Activated CD4-positive, CD25-positive, alpha-beta regulatory T cell (primary cell): ENCODE results near the gene LRP4.

Experiments
- DNase-seq, 4 experiments: peaks; one replicate each; lab custom pipeline; 2025; lab: John Stamatoyannopoulos, UW

Gene LRP4

DNA sequence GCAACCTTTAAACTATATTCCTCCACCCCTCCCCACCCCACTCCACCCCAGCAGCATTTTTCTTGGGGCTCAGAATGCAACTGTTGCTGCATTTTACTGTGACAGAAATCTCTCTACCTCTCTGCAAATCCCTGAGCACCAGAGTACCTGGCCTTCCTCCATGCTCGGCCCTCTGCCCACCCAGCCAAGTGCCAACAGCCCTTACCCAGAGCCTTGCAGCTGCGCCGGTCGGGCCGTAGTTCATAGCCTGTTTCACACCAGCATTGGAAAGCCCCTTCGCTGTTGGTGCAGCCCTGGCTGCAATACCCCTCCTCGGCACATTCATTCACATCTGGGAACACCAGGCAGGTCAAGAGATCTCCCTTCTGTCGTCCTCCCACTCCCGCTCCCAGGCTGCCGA, 23.4 kb downstream of the LRP4 start:
- no peak for DNase-seq

DNA sequence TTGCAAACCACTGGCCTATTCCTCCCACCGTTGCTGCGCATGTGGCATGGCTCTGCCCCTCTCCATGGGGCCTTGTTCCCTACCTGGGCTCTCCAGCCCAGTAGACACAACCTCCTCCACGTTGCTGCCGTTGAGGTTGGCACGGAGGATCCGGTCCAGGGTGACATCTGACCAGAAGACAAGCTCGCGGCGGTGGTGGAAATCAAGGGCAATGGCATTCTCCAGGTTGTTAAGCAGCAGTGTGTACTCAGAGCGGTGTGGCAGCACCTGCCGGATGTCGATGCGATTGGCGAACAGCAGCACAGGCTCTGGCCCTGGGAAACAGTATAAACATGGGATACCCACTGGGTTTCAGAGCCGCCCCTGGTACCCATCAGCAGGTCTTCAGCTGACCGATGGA, 23.8 kb downstream of the LRP4 start:
- DNase-seq = no peak

DNA sequence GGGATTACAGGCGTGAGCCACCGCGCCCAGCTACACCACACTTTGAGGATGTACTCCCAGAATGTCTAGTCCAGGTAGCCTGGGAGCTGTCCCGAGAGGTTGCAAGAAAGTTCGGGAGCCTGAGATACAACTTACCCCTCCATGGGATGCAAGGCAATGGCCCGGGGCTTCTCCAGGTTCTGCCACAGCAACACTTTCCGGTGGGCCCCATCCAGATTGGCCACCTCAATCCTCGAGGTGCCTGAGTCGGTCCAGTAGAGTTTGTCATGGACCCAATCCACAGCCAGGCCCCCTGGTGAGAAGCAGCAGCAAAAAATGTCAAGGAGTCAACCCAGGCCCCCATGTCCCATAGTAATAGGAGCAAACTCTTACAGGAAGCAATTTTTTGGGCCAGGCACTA, 25.5 kb downstream of the LRP4 start:
- DNase-seq = no peak

DNA sequence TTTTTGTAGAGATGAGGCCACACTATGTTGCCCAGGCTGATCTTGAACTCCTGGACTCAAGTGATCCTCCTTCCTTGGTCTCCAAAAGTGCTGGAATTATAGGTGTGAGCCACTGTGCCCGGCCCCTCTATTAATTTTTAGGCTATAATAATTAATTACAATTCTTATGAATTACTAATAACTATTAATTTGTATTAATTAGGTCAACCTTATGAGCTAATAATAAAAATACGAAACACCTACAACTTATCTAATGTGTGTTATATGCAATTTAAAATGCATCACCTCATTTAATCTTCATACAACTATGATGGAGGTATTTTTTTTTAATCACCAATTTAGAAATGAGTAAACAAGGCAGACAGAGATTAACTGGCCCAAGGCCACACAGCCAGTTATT, 26.2 kb downstream of the LRP4 start:
- no peak for DNase-seq

DNA sequence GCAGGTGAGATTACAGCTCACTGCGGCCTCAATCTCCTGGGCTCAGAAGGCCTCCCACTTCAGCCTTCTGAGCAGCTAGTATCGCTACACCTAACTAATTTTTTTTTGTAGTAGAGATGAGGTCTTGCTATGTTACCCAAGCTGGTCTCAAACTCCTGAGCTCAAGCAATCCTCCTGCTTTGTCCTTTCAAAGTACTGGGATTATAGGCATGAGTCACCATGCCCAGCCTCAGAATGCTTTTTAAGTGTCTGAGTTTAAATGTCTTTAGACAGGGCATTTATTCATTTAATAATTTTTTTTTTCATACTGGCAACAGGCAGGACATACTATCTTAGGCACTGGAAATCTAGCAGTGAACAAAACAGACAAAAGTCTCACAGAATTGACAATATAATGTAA, 27.7 kb downstream of the LRP4 start:
- DNase-seq = no peak

DNA sequence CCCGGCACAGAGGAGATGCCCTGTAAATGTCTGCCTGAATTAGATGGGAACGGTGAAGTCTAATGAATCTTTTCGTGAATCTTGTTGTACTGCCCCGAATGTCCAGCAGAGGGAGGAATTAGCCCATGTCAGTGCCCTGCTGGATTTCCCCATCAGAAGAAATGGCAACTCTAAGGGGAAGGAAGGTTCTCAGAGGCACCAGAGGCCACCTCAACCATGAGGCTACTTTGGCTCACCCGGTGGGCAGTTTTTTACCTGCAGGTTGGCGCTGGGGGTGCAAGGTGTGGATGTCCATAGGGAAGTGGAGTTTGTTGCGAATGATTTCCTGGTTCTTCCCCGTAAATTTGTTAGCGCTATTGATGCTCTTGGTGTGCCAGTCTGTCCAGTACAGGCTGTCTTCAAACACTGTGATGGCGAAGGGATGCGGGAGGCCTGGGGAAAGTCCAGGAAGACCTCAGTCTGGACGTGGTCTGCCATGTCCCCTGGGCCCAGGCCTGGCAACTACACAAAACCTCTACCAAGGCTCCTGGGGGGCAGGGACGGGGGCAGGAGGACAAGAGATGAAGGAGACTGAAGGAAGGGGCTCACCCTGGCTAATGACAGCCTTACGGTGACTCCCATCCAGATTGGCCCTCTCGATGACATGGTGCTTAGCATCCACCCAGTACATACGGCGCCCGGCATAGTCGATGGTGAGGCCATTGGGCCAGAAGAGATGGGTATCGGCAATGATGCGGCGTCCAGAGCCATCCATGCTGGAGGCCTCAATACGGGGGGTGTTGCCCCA, 28.5 kb downstream of the LRP4 start:
- peak; percentile 50 to 65 (median 55) for DNase-seq

DNA sequence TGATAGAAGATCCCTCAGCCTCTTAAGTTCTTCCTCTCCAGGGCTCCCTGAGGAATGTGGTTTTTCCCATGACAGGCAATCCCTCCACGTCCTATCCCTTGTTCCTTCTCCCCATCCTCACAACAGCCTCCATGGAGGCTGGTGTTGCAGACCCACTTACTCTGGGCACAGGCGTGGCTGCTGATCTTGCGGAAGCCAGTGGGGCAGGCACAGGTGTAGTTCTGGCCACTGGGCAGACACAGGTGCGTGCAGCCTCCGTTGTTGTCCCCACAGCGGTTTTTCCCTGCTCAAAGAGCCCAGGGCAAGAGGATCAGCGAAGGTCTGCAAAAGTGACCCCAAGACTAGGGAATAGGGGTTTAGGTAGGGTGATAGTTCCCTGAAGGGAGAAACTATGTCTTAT, 29.1 kb downstream of the LRP4 start:
- DNase-seq = no peak

DNA sequence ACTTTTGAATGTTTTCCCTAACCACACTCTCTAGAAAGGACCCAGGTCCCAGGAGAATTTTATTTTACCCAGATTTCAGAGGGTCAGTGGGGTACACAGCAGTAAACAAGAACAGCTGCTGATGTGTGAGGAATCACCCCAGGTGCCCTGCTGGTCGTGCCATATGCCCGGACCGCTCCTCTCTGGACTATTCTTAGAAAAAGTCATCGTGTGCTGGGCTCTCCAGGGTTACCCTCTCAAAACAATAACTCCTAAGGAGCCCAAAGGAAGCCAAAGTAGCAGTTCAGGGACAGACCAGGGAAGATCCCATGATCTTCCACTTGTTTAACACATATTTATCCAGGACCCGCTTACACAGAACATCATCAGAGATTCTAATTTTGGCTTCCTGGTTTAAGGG, 29.7 kb downstream of the LRP4 start:
- no peak for DNase-seq

DNA sequence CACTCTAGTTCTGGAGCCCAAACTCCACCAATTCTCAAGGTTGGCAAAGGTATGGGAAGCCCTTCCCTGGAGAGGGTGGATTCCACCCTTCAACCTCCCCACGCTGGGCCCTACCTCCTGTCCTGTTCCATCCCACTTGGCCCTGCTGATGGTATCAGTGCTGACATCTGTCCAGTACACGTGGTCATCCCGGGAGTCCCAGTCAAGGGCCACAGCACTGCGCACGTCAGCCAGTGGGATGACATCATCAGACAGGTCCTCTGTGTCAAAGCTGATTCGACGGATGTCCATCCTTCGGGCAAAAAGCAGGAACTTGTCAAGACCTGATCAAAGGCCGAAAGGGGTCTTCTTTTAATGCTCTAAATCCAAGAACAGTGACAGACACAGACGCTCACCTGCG, 32.1 kb downstream of the LRP4 start:
- no peak for DNase-seq

DNA sequence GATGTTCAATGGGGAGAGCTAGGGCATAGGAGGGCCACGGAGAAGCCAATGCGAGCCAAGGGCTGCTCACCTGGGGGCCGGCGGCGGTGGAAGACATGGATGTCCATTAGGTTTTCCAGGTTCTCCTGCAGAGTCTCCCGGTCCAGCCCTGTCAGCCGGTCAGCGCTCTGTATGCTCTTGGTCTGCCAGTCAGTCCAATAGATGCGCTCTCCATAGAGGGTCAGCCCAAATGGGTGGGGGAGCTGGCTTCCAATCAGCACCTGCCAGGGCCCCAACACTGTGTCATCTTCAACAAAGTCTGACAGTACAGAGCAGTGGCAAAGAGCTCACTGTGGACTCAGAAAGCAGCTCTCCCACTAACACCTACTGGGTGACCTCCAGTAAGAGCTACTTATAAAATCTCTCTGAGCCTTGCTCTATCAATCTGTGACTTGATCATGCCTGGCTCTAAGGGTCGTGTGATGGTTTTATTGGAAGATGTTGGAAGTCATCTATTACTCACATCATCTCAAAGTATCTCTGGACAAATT, 39.2 kb downstream of the LRP4 start:
- no peak for DNase-seq

DNA sequence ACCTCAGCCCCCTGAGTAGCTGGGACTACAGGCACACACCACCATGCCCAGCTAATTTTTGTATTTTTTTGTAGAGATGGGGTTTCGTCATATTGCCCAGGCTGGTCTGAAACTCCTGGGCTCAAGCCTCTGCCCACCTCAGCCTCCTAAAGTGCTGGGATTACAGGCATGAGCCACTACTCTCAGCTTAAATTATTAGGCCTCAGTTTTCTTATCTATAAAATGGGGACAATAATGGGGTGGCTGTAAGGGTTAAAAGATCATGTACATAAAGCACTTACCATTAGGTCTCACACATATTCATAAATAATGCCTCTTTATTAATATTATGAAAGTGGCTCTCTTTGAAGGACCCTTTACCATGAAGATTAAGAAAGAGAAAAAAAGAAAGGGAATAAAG, 40.8 kb downstream of the LRP4 start:
- DNase-seq = no peak

DNA sequence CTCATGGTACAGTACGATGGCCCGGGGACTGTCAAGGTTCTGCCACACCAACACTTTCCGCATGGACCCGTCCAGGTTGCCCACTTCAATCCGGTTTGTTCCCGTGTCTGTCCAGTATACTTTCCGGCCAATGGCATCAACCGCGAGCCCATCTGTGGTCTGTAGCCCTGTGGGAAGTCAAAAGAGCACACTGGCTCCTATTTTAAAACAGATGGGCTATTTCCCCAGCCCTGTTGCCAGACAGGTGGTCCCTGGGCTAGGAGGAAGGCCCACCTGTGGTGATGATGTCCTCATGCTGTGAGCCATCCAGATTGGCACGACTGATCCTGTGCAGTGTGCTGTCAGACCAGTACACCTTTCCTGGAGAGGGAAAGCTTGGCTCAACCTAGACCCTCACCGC, 41.9 kb downstream of the LRP4 start:
- no peak for DNase-seq

DNA sequence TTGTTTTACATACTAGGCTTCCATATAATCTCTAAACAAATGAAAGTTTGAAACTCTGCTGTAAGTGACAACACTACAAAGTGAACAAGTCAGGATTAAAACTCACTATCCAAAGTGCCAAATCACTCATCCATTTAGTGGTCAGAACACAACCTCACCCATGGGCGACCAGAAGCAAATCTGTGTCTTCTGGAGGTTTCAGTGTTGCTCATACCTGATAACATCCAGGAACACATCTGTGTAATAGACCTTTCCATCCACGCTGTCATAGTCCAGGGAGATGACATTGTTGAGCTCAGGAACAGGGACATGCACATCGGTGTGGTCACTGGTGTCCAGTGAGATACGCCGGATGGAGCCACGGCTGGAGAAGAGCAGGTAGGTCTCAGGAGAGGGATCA, 43.8 kb downstream of the LRP4 start:
- DNase-seq = no peak

DNA sequence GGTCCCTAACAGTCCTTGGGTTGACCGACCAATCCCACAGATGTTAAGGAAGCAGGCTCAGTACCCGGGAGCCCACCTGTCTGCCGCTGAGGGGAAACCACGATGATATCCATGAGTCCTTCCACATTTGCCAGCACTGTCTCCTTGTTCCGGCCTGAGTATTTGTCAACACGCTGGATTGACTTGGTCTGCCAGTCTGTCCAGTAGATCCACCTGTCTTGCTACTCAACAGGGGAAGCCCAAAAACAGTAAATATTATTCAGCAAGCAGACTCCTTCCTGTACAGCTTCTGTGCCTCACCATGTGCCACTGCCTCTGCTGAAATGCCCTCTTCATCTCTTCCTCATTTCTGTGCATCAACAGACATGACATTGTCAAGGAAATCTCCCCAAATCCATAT, 49.4 kb downstream of the LRP4 start:
- DNase-seq = no peak

DNA sequence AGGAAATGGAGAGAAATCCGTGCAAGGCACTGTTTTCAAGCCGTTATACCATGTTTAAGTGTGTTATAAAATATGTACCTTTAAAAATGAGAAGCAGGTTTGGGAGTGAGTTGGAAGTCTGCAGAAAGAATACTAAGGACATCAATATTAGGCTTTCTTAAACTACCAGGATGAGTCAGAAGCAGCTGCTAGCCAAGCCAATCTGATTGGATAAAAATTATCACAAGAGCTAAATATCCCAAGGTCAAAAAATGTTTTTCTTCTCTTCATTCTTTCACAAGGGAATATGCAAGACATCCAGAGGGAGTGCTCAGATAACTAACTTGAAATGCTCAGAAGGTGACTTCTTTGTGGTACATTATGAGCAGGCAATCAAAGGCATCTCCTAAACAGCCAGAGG, 53.0 kb downstream of the LRP4 start:
- DNase-seq = no peak

DNA sequence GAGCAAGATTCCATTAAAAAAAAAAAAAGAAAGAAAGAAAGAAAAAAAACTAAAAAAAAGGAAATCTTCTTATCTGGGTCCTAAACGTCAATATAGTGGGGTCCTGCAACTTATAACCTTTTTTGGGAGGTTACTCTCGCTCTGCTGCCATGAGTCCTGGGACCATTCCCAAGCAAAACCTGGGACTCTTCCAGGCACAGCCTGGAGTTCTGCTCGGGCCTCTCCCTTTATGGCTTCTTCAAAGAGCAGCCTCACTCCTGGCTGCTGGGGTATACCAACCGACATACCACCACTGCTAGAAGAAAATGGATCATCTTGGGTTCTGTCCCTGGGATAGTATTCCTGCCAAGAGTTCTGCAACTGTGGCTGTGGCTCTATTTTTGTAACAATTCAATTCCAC, 58.1 kb downstream of the LRP4 start:
- no peak for DNase-seq

DNA sequence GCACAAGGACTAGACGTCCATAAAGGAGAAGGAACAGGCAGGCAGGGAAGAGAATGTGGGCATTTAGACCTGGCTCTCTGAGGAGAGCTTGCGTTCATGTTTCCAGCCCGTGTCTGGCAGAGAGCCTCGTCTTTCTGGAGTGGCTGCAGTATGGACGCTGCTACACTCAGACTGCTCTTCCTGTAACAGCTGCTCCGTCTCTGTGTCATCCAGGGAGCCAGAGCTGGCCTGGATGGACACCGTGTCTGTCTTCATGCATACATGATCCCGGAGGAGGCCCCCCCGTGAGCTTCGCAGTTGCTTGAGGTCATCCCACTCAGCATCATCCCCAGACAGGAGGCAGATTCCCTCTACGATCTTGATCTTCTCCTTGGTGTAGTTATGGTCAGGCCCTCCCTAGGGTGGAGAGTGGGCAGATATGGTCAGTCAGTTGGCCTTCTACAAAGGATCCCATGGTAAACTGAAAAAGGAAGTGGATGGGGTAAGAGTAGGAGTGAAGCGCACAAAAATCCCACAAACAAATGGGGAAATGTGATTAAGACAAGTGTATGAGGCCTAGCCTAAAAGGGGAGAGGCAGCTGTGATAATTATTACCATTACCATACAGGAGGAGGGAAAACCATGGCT, 59.3 kb downstream of the LRP4 start:
- no peak for DNase-seq

DNA sequence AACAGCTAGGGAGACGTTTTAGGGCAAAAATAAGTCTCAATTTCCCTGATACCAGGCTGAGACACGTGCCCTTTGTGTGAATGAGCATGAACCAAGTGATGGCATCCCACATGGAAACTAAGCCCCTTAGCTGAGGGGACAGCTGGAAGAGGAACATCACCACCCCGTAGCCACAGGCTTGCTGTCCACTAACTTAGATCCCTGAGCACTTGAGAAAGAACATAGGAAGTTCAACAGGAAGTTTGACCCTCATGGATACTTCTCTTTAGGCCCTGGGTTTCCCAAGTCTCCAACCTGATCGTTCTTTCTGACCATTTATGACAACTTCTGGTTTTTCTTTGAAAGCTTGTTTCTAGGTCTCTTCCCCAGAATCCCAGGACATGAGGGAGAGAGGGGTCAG, 60.7 kb downstream of the LRP4 start:
- DNase-seq = no peak

DNA sequence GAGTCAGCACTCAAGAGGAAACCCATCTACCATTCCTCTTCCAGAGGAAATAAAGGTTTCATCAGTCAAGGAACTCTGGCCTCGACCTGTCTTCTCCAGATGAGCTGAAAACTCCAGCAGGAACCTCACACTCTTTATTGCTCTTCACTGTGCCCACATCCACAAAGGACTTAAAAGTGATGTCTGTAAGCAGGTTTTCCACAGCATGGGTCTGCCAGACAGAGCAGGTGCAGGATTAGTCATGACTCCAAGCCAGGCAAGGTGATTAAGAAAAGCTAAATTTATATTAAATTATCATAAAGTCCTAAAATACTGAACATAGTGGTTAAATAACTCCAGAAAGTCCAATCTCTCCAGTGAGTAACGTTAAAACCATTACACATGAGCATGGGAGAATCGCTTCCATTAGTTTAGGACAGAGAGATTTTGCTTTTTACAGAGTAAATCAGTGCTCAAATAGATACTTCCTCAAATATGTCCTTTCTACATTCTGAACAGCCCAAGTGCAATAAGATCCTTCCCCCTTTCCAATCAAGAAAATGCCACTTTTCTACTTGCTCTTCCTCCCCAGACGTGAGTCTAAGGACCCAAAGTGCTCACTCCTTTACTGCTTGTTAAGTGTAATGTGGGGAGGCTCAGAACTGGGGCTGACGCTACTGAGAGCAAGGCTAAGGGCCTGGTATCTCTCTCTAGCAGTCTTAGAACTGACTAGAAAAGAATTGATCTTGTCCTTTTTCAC, 61.6 kb downstream of the LRP4 start:
- DNase-seq = no peak

DNA sequence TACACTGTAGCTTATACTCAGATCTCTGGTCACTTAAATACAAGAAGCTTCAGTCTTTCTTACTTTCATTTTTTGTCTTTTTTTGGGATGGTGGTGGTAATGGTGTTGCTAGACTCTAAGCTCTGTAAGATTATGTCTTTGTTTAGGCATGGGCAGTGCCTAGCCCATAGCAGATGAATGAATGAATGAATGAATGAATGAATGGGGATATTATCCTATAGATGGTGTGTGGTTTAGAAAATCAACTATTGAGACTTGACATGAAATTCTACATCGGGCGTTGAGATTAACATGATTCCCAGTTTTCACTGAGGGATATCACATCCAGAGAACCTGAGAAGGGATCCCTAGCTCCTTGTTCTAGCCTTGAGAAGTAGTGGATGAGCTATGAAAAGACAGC, 62.5 kb downstream of the LRP4 start:
- DNase-seq = no peak

DNA sequence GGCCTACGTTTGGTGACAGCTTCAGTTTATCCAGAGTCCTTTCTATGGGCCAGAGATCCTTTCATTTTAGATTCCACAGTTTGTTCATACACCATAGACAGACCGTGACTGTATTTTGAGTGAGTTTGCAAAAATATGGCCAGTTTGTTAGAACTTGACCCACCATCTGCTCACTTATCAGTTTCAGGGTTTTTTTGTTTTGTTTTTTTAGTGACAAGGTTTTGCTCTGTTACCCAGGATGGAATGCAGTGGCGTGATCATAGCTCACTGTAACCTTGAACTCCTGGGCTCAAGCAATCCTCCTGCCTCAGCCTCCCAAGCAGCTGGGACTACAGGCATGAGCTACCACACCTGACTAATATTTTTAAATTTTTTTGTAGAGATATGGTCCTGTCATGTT, 63.2 kb downstream of the LRP4 start:
- no peak for DNase-seq

DNA sequence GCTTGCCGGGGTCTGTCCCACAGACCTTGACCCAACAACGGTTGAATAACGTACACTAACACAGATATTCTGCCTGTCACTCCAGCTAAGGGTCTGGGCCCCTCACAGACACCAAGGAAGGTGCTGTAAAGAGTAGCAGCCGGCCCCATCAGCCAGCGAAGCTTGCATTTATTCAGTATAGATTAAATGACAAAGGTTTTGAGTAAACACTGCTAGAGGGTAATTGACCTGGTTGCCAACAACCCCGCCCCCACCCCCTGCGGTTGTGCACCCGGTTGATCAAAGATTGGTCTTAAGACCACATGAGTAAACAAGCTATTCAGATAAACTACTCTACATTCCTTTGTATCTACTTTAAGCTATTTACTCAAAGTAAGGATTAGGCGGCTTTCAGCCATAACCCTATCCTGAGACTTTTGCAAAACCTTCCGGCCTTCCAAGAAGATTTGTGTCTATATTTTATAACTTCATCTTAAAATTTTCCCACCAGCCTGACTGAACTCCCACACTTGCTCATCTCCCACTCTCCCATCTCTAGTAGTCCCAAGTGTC, 67.4 kb downstream of the LRP4 start:
- no peak for DNase-seq

DNA sequence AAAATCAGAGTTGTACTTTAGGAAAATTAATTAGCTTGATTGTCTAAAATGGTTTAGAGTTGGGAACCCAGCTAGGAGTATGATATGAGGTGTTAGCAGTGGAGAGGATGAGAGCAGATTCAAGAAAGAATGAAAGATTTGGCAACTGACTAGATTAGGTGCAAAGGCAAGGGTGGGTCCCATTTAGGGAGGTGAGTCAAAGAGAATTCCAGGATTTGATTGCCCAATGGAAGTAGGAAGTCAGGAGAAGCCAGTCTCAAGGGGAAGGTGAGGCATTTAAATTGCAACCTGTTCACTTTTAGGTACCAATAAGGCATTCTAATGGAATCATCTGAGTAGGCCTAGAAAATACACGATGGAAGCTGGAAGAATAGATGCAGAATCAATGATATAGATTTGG, 68.7 kb downstream of the LRP4 start:
- no peak for DNase-seq
